A673 (cell line): ENCODE measurements around the gene MORN2. TPM values are rescaled to one million over a fixed set of nuclear protein-coding genes. Genes with fewer than 3 reads are reported as not detected.

Experiments
- BruUV-seq: library from RNA; stranded (reverse); fragments of 400-500 nt; replicated peaks from 2 replicates; lab custom pipeline; 2021; lab: Mats Ljungman, UMichigan
- CTCF ChIA-PET: fragments of 300-600 bp; sonication (Branson Sonifier 250); formaldehyde crosslinking; loops from one replicate; lab custom pipeline; 2022; ENCODE audit warnings: antibody characterized with exemption; lab: Charles Lee
- POLR2A ChIA-PET: fragments of 300-600 bp; sonication (Branson Sonifier 250); formaldehyde crosslinking; loops from one replicate; lab custom pipeline; 2022; ENCODE audit warnings: antibody characterized with exemption; ENCODE audit not compliant: low non-redundant PET; lab: Charles Lee
- DNase-seq: peaks from one replicate; pipeline ENCODE4 v3.0.0-alpha.2; 2015; ENCODE audit warnings: low spot score
- H3K27ac ChIP-seq: fragments of 200-600 bp; sonication (generic); 2 replicates; pipeline ENCODE4 v1.5.1; 2016; ENCODE audit warnings: mixed run types, low read depth, mild to moderate bottlenecking, mixed read lengths, antibody characterized with exemption, low read length; ENCODE audit not compliant: poor library complexity, severe bottlenecking
- H3K27me3 ChIP-seq: fragments of 200-600 bp; sonication (generic); replicated peaks from 2 replicates; pipeline ENCODE4 v1.6.1; 2017; ENCODE audit warnings: mixed run types, low read depth, mild to moderate bottlenecking, mixed read lengths, antibody characterized with exemption, low read length; ENCODE audit not compliant: insufficient read depth, poor library complexity
- H3K36me3 ChIP-seq: fragments of 200-600 bp; sonication (generic); 2 replicates; pipeline ENCODE4 v1.6.1; 2016; ENCODE audit warnings: mixed run types, mild to moderate bottlenecking, mixed read lengths, antibody characterized with exemption, low read length; ENCODE audit not compliant: insufficient read depth, poor library complexity, severe bottlenecking
- H3K4me1 ChIP-seq: fragments of 200-600 bp; sonication (generic); 2 replicates; pipeline ENCODE4 v1.6.1; 2017; ENCODE audit warnings: mixed run types, mild to moderate bottlenecking, mixed read lengths, antibody characterized with exemption, low read length; ENCODE audit not compliant: insufficient read depth, poor library complexity, severe bottlenecking
- H3K4me3 ChIP-seq: fragments of 200-600 bp; sonication (generic); 2 replicates; pipeline ENCODE4 v1.5.1; 2016; ENCODE audit warnings: low read depth, mixed run types, mild to moderate bottlenecking, mixed read lengths, low read length; ENCODE audit not compliant: poor library complexity, severe bottlenecking
- H3K9me3 ChIP-seq: fragments of 200-600 bp; sonication (generic); 2 replicates; pipeline ENCODE4 v1.6.1; 2016; ENCODE audit warnings: mixed run types, low read depth, mild to moderate bottlenecking, mixed read lengths, antibody characterized with exemption, low read length; ENCODE audit not compliant: poor library complexity, severe bottlenecking
- CTCF ChIP-seq: fragments of 300-800, 200-600 bp; sonication (generic); conservative IDR thresholded peaks from 2 replicates; pipeline ENCODE4 v1.5.1; 2017; ENCODE audit warnings: low read depth, mild to moderate bottlenecking, antibody characterized with exemption, low read length, moderate library complexity, mixed read lengths
- EZH2 ChIP-seq: fragments of 200-600 bp; sonication (generic); IDR thresholded peaks from 2 replicates; pipeline ENCODE4 v1.6.1; 2017; ENCODE audit warnings: borderline replicate concordance, low read depth, mild to moderate bottlenecking, mixed read lengths, antibody characterized with exemption, low read length; ENCODE audit not compliant: poor library complexity, severe bottlenecking
- intact Hi-C: fragments of 100-400 bp; cut with micrococcal nuclease; formaldehyde crosslinking; loops from one replicate; pipeline ENCODE4 v1.10.0; 2022; ENCODE audit not compliant: unreplicated experiment
- total RNA-seq: library from RNA; stranded (reverse); gene quantifications from 2 replicates; pipeline ENCODE4 v1.2.3, GENCODE V29; 2021

MORN2 gene
- total RNA-seq, 1 experiment from 2014 or later: 29.0 TPM

GRCh38 chr2:38909872-38910271, 34.1 kb downstream of the MORN2 start:
- no peak overlapping the region for H3K27ac ChIP-seq
- intact Hi-C loops: no loop called here
- H3K9me3 ChIP-seq: no peaks in the 10 kb centered on the region
- H3K4me3 ChIP-seq: no peak overlapping the region
- ChIA-PET POLR2A (no interaction called here), CTCF (no interaction called here)
- no peaks in the 10 kb centered on the region for H3K36me3 ChIP-seq
- H3K4me1 ChIP-seq: no peaks in the 10 kb centered on the region
- no TSS peak for BruUV-seq
- H3K27me3 ChIP-seq: no peaks in the 10 kb centered on the region
- DNase-seq: no peak
- no peak for TF ChIP-seq EZH2
- no peak for TF ChIP-seq CTCF

DNA sequence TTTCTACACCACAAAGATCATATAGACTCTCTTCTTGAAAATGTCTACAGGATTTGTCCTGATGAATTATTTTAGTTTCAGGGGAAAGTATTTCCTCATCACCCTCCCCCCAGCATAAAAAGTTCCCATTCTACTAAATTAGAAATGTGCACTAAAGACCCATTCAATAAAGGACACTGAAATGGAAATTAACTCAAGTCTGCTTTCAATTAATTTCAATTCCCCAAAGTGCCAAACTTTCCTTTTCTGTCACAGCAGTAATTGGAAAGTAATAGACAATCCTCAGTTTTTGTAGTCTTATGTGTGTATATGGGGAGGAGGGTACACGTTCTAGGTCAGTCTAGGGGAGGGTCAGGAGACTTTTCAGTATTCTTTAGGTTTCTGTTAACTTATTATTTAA, 35.4 kb downstream of the MORN2 start:
- CTCF ChIA-PET: no interaction called here
- TF ChIP-seq CTCF (no peak), EZH2 (no peak)
- no peaks in the 10 kb centered on the region for H3K27me3 ChIP-seq
- BruUV-seq: no TSS peak
- H3K9me3 ChIP-seq: no peaks in the 10 kb centered on the region
- POLR2A ChIA-PET: no interaction called here
- intact Hi-C loops: no loop called here
- no peak overlapping the region for H3K4me3 ChIP-seq
- DNase-seq: no peak
- H3K27ac ChIP-seq: no peak overlapping the region
- H3K4me1 ChIP-seq: no peaks in the 10 kb centered on the region
- H3K36me3 ChIP-seq: no peaks in the 10 kb centered on the region

GRCh38 chr2:38912619-38913018, 36.8 kb downstream of the MORN2 start:
- POLR2A ChIA-PET: no interaction called here

More at GRCh38 chr2:38912619-38913018, 36.8 kb downstream of the MORN2 start:
- TF ChIP-seq EZH2: no peak
- TF ChIP-seq CTCF: no peak
- no peak overlapping the region for H3K27ac ChIP-seq
- H3K4me3 ChIP-seq: no peak overlapping the region
- H3K27me3 ChIP-seq: no peaks in the 10 kb centered on the region
- no peaks in the 10 kb centered on the region for H3K9me3 ChIP-seq
- CTCF ChIA-PET: interaction anchor here (0.6 kb wide), 1 partner anchor 186 kb away, joined by 5 read pairs; no protein-coding TSS in a partner anchor
- no peak for DNase-seq
- intact Hi-C loops: no loop called here
- no peaks in the 10 kb centered on the region for H3K4me1 ChIP-seq
- no peaks in the 10 kb centered on the region for H3K36me3 ChIP-seq
- BruUV-seq: no TSS peak
